H1 (cell line): ENCODE data around the gene NT5DC3. TPM values are rescaled to one million over a fixed set of nuclear protein-coding genes. Genes with fewer than 3 reads are reported as not detected.

Experiments used
- BCL11A ChIP-seq, 2 experiments: IDR thresholded peaks; one replicate each; pipeline ENCODE4 v1.6.1; 2011; ENCODE audit warnings: low read depth in 2 of 2, low read length in 2 of 2, mild to moderate bottlenecking in 2 of 2
- polyA plus RNA-seq, 7 experiments: library from polyadenylated mRNA; depleted of rRNA in 3 of 7; stranded (reverse) in 5 of 7; unstranded in 2 of 7; fragments of >200 nt in 5 of 7; fragments of 200-250 nt in 2 of 7; gene quantifications; 1 replicate in 5 of 7; 2 replicates in 1 of 7; 4 replicates in 1 of 7; pipeline versions ENCODE4 v1.2.1 to v1.2.3, GENCODE V29; 2011 to 2013; ENCODE audit warnings: missing spikeins in 2 of 7, mixed read lengths in 2 of 7
- total RNA-seq: library from RNA; stranded (reverse); fragmentation: NEBNext Ultra II Directional; extraction: Animal tissue kit (Norgen Biotek cat#: 25700); gene quantifications from 2 replicates; pipeline ENCODE4 v1.2.1, GENCODE V29; 2021
- TF ChIP-seq, protein P1 (sequence below): IDR thresholded peaks from 2 replicates; pipeline ENCODE4 v1.6.1; 2012; ENCODE audit warnings: inconsistent platforms

The NT5DC3 gene
- total and polyA plus RNA-seq, 2 of the 8 experiments (the other 6 are each of a cell fraction or from before 2014, with no cell fraction given) = 5.4 to 14.8 TPM

DNA sequence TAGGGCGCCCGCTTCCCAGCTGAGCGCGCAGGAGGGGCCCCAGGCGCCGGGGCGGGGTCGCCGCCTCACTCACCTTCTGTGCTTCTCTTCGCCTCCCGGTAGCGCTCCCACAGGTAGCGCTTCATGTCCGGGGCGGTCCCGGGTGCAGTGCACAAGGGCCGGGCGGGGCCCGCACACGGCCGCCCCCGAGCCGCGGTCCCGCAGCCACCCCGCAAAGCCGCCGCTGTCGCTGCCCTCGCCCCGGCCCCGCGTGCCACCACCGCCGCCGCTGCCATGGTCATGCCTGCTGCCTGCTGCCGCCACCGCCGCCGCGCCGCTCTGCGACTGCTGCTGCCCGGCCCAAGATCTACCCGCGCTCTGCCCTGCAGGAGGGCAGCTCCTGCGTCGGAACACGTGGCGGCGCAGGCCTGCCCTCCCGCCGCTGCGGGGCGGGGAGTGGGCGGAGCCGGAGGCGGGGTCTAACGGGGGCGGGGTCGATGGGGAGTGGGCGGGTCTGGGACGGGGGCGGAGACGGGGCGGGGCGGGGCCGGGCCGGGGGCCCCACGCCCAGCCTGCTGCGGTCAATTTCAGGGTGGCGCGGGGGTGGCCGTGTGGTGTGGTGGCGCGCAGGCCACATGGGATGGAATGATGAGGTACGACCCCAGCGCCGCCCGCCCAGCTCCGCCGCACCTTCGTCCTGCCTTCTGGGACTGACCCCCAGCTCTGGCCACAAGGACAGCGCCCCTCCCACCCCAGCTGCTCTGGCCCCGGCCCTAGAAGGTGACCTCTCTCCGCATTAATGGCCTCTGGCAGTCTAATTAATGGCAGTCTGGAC, at the start of gene NT5DC3 (continued):
- TF ChIP-seq, protein P1, sequence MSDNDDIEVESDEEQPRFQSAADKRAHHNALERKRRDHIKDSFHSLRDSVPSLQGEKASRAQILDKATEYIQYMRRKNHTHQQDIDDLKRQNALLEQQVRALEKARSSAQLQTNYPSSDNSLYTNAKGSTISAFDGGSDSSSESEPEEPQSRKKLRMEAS = peak; percentile 97
- no peak for TF ChIP-seq BCL11A (IDR thresholded peaks at IDR 0.05; ENCODE audit: low read depth in 2 of 2, low read length in 2 of 2)
